Suppressor macrophage treated with lipopolysaccharide for 1 hour (primary cell): Measurements from ENCODE around the gene SUFU.

Experiments used
- DNase-seq, 3 donors: peaks; one replicate each; pipeline ENCODE4 v3.0.0-alpha.2; 2020 to 2022

Gene SUFU

DNA sequence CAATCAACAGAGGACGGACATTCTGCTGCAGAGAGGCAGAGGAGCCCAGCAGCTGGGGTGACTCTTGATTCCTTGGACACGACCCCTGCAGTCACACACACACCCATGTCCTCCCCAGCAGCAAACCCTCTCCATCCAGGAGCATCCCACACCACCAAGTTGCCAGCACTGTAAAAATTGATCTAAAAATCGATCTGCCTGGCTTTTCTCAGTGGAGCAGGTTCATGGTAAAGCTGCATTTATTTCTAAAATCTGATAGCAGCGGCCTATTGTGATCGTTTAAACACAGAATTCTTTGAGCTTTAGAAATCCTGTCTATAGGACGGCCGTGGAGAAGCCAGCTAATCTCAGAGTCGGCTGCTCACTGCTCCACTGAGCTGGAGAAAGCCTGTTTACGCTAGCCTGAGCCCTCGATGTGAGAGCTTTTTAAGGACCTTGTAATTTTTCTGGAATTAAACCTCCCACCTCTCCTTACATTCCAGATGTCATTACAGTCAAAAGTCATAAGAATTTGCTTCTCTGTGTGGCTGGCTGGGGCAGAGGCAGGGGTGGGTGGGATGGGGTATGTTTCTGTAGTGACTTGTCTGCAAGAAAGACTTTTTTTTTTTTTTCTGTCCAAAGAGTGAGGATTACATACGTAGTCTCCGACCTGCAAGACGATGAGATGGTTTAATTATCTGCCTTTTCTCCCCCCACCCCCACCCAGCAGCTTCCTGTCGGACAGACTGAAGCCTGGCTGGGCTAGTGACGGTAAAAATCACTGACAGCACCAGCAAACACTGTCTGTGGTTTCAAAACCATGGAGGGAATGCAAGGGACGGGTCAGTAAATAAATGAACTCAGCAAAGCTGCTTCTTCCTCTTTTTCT, 172.1 kb downstream of the SUFU start:
- peak; percentile 85 to 94 (median 86) for DNase-seq

DNA sequence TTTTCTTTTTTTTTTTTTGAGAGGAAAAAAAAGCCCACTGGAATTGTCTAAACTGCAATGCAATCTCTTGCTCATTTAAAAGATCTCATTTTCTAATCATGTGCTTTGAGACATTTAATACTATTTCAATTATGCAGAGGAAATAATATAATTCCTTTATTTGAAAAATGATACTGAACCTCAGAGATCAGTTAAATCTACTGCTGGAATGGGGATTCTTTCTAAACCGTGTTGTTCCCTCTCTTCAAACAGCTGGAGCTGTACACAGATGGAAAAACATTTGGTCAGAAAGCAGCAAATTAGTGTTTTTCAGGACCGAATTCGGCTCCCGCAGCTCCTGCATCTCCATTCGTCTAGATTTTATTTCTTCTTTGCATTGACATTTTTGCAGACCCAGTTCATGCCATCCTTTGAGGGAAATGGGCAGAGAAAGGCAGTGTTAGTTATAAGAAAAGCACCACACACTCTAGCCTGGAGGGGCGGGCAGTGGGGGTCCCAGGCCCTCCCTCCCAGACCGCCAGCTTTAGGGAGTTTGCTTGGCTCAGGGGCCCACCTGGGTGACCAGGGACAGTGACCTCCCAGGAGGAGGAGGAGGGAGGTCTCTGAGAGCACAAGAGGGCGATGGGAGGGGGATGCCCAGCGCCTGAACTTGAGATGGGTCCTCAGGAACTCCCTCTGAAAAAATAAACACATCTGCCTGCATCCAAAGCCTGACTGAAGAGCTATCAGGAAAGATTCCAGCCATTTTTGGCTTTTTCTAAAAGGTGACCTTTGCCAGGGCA, 173.0 kb downstream of the SUFU start:
- DNase-seq: no peak

DNA sequence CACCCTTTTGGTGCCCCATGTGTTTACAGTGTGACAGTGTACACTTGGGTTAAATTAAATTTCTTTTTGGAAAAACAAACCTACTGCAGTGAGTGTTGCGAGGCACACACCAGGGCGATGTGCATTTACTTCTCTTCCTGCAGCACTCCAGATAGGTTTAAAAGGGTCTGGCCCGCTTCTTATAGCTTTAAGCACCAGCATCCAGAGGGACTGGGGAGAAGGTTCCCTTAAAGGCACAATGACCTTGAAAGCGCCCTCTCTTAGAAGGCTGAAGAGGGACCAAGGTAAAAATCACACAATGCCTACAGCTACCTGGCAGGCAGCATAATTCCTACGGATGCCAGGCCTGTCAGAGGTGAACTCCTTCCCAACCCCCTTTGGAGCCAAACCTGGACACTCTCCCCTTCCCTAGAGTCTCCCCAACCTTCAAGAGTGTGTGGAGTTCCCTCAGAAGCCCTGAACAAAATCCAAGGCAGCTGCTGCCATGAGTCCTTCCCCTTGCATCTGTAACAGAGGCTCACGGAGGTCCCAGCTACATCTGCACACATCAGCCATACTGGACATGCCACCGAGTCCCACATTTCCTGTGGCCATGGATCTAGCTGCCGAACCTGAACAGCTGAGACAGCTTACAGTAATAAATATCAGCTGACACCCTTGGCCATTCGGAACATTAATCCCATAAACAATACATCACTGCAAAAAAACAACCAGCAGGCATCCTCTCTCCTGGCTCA, 173.7 kb downstream of the SUFU start:
- DNase-seq: no peak

DNA sequence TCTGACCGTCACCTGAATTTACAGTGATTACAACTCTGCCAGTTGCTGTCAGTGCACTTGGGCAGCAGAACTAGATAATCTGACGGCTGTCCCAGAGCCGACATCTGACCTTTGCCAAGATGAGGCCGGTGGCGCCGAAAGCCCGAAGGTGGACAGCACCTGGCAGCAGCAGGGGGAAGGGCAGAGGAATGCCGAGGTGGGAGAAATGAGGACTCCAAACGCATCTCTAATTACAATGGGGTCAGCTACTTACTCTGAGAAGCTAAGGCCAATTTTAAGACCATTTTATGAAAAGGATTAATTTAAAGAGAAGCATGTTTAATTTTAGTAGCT, 174.3 kb downstream of the SUFU start:
- DNase-seq: no peak

DNA sequence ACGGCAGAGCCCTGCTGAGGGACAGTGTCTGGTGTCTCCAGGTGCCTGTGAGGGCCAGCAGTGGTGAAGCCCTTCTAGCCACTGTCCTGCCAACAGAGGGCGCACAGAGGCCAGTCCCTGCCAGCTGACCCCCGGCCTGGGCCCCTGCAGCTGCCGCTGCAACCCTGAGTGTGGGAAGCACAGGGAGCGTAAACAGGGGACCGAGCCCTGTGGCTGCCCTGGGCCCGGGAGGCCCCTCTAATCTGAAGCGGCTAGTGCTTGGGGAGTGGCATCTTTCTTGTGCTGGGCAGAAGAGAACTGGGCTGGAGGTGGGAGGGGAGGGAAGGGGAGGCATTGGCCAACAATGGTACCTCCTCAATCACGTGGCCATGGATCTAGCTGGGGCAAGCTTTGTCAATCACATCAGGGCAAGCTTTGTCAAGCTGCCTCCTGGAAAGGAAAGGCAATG, 175.1 kb downstream of the SUFU start:
- DNase-seq: peak; percentile 76 to 86 (median 76)

DNA sequence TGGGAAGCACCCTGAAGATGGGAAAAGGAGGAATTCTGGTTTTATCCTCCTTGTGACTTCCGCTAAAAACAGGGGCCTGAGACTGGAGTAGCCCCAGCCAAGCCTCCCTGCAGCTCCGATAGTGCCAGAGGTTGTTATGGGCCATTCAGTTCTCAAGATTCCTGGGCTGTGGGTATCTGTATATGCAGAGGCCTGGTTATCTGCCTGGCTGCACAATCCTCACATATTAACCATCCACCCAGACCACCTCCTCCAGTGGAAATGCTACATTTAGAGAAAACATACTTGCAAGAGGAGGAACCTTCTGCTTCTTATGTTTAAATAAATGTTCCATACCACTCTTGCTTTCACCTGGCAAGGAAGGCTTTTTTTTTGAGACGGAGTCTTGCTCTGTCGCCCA, 175.8 kb downstream of the SUFU start:
- DNase-seq: peak in 1 of 3 donors; percentile 11

DNA sequence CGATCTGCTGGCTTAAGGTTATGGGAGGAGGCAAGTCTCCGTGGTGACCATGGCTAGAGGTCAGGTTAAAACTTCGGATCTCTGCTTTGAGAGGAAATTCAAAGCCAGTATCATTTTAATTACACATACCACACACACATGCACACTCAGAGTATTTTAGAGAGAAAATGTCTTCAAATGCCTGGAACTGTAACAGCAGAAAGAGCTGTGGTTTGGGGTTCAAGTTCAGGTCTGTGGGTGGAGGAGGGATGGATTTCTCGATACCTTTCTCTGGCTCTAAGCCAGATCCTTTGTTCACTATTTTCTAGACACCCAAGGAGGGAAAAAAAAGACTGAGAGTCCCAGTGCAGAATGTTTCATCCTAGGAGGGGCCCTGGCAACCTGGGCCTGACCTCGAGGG, 177.9 kb downstream of the SUFU start:
- no peak for DNase-seq

DNA sequence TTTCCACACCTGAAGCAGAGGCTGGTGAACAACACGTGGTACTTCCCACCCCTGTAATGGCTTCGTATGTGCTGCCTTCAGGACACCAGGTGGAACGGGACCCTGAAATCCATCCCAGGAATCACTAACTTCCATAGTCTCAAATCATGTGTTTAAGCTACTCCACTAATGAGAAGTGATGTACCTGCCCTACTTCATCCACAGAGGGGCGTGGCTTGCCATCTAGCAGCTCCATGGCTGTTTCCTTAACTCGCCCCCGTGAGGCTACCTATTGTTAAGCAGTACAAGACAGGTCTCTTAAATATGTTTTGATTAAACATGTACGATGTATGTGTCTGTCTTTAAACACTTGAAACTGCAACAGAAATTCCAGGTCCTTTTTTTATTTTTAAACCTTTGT, 178.6 kb downstream of the SUFU start:
- DNase-seq: no peak

DNA sequence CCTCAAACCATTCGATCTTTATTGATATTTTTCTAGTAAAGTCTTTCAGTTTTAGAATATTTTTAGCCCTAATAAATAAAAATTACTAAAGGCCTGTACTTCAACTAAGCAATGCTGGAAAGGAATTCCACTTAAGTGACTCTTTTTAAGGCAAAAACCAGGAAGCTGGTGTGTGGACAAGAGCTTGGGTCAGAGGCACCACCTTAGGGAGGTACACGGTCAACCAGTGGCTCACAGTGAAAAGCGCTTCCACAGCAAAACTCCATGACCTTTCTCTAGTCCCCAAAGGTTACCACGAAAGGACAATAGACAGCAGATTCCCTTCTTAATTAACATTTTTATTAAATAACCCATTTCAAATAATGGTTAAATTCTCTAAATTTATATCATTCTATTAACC, 179.2 kb downstream of the SUFU start:
- no peak for DNase-seq
